ENCODE results near the gene SERAC1.

SERAC1 gene

GRCh38 chr6:158110986-158111385, 57.1 kb downstream of the SERAC1 start:
- no peak for TF ChIP-seq CTCF (IDR thresholded peaks at IDR 0.05; ENCODE audit: low read depth, low read length, missing control alignments)
- H3K4me3 ChIP-seq (ENCODE audit: low read depth, low read length): no peak overlapping the region
- DNase-seq (ENCODE audit: low read depth): no peak
- in situ Hi-C loops (cut with HindIII; ENCODE audit: low sequenced_read_pairs): no loop called here

GRCh38 chr6:158109748-158110147, 58.3 kb downstream of the SERAC1 start:
- no peak for DNase-seq (ENCODE audit: low read depth)
- TF ChIP-seq CTCF (IDR thresholded peaks at IDR 0.05; ENCODE audit: low read depth, low read length, missing control alignments): no peak
- in situ Hi-C loops (cut with HindIII; ENCODE audit: low sequenced_read_pairs): no loop called here

GRCh38 chr6:158104696-158105095, 63.4 kb downstream of the SERAC1 start:
- DNase-seq (ENCODE audit: low read depth): no peak
- in situ Hi-C loops (cut with HindIII; ENCODE audit: low sequenced_read_pairs): no loop called here
- H3K4me3 ChIP-seq (ENCODE audit: low read depth, low read length): no peak overlapping the region
- TF ChIP-seq CTCF (IDR thresholded peaks at IDR 0.05; ENCODE audit: low read depth, low read length, missing control alignments): no peak

More at GRCh38 chr6:158109748-158110147, 58.3 kb downstream of the SERAC1 start:
- no peak overlapping the region for H3K4me3 ChIP-seq (ENCODE audit: low read depth, low read length)

- no peak for TF ChIP-seq CTCF (IDR thresholded peaks at IDR 0.05; ENCODE audit: low read depth, low read length, missing control alignments)
- DNase-seq (ENCODE audit: low read depth): no peak
- in situ Hi-C loops (cut with HindIII; ENCODE audit: low sequenced_read_pairs): no loop called here
- H3K4me3 ChIP-seq (ENCODE audit: low read depth, low read length): no peak overlapping the region
Observed at GRCh38 chr6:158103228-158103627, 64.8 kb downstream of the SERAC1 start.

- TF ChIP-seq CTCF (IDR thresholded peaks at IDR 0.05; ENCODE audit: low read depth, low read length, missing control alignments): no peak
- DNase-seq (ENCODE audit: low read depth): no peak
- H3K4me3 ChIP-seq (ENCODE audit: low read depth, low read length): no peak overlapping the region
- in situ Hi-C loops (cut with HindIII; ENCODE audit: low sequenced_read_pairs): no loop called here
Observed at GRCh38 chr6:158095671-158096070, 72.4 kb downstream of the SERAC1 start.

- in situ Hi-C loops (cut with HindIII; ENCODE audit: low sequenced_read_pairs): no loop called here
- no peak for DNase-seq (ENCODE audit: low read depth)
- H3K4me3 ChIP-seq (ENCODE audit: low read depth, low read length): no peak overlapping the region
- no peak for TF ChIP-seq CTCF (IDR thresholded peaks at IDR 0.05; ENCODE audit: low read depth, low read length, missing control alignments)
Observed at GRCh38 chr6:158095031-158095430, 73.0 kb downstream of the SERAC1 start.

- no peak overlapping the region for H3K4me3 ChIP-seq (ENCODE audit: low read depth, low read length)
- no peak for TF ChIP-seq CTCF (IDR thresholded peaks at IDR 0.05; ENCODE audit: low read depth, low read length, missing control alignments)
- in situ Hi-C loops (cut with HindIII; ENCODE audit: low sequenced_read_pairs): no loop called here
Observed at GRCh38 chr6:158092806-158093205, 75.3 kb downstream of the SERAC1 start.

More at GRCh38 chr6:158092806-158093205, 75.3 kb downstream of the SERAC1 start:
- no peak for DNase-seq (ENCODE audit: low read depth)

All from astrocyte of the cerebellum (primary cell).